ENCODE data around the gene CCDC117. TPM values are rescaled to one million over a fixed set of nuclear protein-coding genes. Genes with fewer than 3 reads are reported as not detected.

CCDC117 gene
- polyA plus RNA-seq, 1 donor from 2014 or later, result 23.1 TPM

GRCh38 chr22:28734393-28734792 lies 38.1 kb upstream of the CCDC117 start:
- no peaks in the 10 kb centered on the region for H3K9me3 ChIP-seq (ENCODE audit: low read length)
- no peak overlapping the region for H3K4me2 ChIP-seq (ENCODE audit: low read length)
- H3F3A ChIP-seq (ENCODE audit: insufficient read depth, low read length, poor library complexity, severe bottlenecking), result no peaks in the 10 kb centered on the region
- H3K9ac ChIP-seq (ENCODE audit: low read length), result no peak overlapping the region
- no peaks in the 10 kb centered on the region for H3K36me3 ChIP-seq (ENCODE audit: insufficient read depth, low read length)
- no peaks in the 10 kb centered on the region for H3K9me2 ChIP-seq (ENCODE audit: insufficient read depth, low read length)
- no peak overlapping the region for H2AFZ ChIP-seq (ENCODE audit: low read depth, low read length)
- H4K20me1 ChIP-seq (ENCODE audit: insufficient read depth), result no peaks in the 10 kb centered on the region
- no peaks in the 10 kb centered on the region for H3K79me2 ChIP-seq (replicated peaks; ENCODE audit: insufficient read depth, low read length)
- no peak for TF ChIP-seq MXI1 (conservative IDR thresholded peaks at IDR 0.05; ENCODE audit: poor library complexity, severe bottlenecking)
- no peak for TF ChIP-seq EP300 (conservative IDR thresholded peaks at IDR 0.05; ENCODE audit: poor library complexity, severe bottlenecking)
- TF ChIP-seq POLR2AphosphoS5 (IDR thresholded peaks at IDR 0.05), result no peak
- TF ChIP-seq EZH2 (IDR thresholded peaks at IDR 0.05; ENCODE audit: borderline replicate concordance, insufficient read depth, low read length, poor library complexity, severe bottlenecking), result no peak
- TF ChIP-seq CTCF (IDR thresholded peaks at IDR 0.05; ENCODE audit: poor library complexity, severe bottlenecking), result no peak
- TF ChIP-seq TAF1 (IDR thresholded peaks at IDR 0.05; ENCODE audit: low read depth), result no peak
- TF ChIP-seq, protein P1, sequence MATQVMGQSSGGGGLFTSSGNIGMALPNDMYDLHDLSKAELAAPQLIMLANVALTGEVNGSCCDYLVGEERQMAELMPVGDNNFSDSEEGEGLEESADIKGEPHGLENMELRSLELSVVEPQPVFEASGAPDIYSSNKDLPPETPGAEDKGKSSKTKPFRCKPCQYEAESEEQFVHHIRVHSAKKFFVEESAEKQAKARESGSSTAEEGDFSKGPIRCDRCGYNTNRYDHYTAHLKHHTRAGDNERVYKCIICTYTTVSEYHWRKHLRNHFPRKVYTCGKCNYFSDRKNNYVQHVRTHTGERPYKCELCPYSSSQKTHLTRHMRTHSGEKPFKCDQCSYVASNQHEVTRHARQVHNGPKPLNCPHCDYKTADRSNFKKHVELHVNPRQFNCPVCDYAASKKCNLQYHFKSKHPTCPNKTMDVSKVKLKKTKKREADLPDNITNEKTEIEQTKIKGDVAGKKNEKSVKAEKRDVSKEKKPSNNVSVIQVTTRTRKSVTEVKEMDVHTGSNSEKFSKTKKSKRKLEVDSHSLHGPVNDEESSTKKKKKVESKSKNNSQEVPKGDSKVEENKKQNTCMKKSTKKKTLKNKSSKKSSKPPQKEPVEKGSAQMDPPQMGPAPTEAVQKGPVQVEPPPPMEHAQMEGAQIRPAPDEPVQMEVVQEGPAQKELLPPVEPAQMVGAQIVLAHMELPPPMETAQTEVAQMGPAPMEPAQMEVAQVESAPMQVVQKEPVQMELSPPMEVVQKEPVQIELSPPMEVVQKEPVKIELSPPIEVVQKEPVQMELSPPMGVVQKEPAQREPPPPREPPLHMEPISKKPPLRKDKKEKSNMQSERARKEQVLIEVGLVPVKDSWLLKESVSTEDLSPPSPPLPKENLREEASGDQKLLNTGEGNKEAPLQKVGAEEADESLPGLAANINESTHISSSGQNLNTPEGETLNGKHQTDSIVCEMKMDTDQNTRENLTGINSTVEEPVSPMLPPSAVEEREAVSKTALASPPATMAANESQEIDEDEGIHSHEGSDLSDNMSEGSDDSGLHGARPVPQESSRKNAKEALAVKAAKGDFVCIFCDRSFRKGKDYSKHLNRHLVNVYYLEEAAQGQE (IDR thresholded peaks at IDR 0.05; ENCODE audit: borderline replicate concordance), result no peak
- TF ChIP-seq RAD21 (conservative IDR thresholded peaks at IDR 0.05), result no peak
- no peak for TF ChIP-seq SMC3 (conservative IDR thresholded peaks at IDR 0.05; ENCODE audit: poor library complexity)
- H3K27ac ChIP-seq (ENCODE audit: low read length), result no peak overlapping the region
- H3K27me3 ChIP-seq (ENCODE audit: insufficient read depth, low read depth, low read length), result no peaks in the 10 kb centered on the region
- no peak overlapping the region for H3K4me3 ChIP-seq (ENCODE audit: low read length)

- H3K9ac ChIP-seq (ENCODE audit: low read length), result no peak overlapping the region
- H3K9me2 ChIP-seq (ENCODE audit: insufficient read depth, low read length), result no peaks in the 10 kb centered on the region
- no peaks in the 10 kb centered on the region for H3K9me3 ChIP-seq (ENCODE audit: low read length)
- TF ChIP-seq SMC3 (conservative IDR thresholded peaks at IDR 0.05; ENCODE audit: poor library complexity) (no peak), EZH2 (IDR thresholded peaks at IDR 0.05; ENCODE audit: borderline replicate concordance, insufficient read depth, low read length, poor library complexity, severe bottlenecking) (no peak), CTCF (IDR thresholded peaks at IDR 0.05; ENCODE audit: poor library complexity, severe bottlenecking) (no peak), TAF1 (IDR thresholded peaks at IDR 0.05; ENCODE audit: low read depth) (no peak), RAD21 (conservative IDR thresholded peaks at IDR 0.05) (no peak), POLR2AphosphoS5 (IDR thresholded peaks at IDR 0.05) (no peak), MXI1 (conservative IDR thresholded peaks at IDR 0.05; ENCODE audit: poor library complexity, severe bottlenecking) (no peak), EP300 (conservative IDR thresholded peaks at IDR 0.05; ENCODE audit: poor library complexity, severe bottlenecking) (no peak)
- TF ChIP-seq, protein P1 (IDR thresholded peaks at IDR 0.05; ENCODE audit: borderline replicate concordance), result no peak
- no peaks in the 10 kb centered on the region for H4K20me1 ChIP-seq (ENCODE audit: insufficient read depth)
- no peak overlapping the region for H3K27ac ChIP-seq (ENCODE audit: low read length)
- H3K4me2 ChIP-seq (ENCODE audit: low read length), result no peak overlapping the region
- no peaks in the 10 kb centered on the region for H3K36me3 ChIP-seq (ENCODE audit: insufficient read depth, low read length)
- H3K27me3 ChIP-seq (ENCODE audit: insufficient read depth, low read depth, low read length), result no peaks in the 10 kb centered on the region
- no peak overlapping the region for H3K4me3 ChIP-seq (ENCODE audit: low read length)
- H3K79me2 ChIP-seq (replicated peaks; ENCODE audit: insufficient read depth, low read length), result no peaks in the 10 kb centered on the region
- H3F3A ChIP-seq (ENCODE audit: insufficient read depth, low read length, poor library complexity, severe bottlenecking), result no peaks in the 10 kb centered on the region
- no peak overlapping the region for H2AFZ ChIP-seq (ENCODE audit: low read depth, low read length)
Observed at GRCh38 chr22:28736301-28737155, 36.0 kb upstream of the CCDC117 start.
